HUDEP-2 (cell line): ENCODE measurements around the gene CXCL14.

ENCODE experiments used
- DNase-seq, 76 experiments: peaks; one replicate each; lab custom pipeline; 2025; ENCODE audit not compliant: unreplicated experiment in 76 of 76; lab: John Stamatoyannopoulos, UW

The CXCL14 gene

DNA sequence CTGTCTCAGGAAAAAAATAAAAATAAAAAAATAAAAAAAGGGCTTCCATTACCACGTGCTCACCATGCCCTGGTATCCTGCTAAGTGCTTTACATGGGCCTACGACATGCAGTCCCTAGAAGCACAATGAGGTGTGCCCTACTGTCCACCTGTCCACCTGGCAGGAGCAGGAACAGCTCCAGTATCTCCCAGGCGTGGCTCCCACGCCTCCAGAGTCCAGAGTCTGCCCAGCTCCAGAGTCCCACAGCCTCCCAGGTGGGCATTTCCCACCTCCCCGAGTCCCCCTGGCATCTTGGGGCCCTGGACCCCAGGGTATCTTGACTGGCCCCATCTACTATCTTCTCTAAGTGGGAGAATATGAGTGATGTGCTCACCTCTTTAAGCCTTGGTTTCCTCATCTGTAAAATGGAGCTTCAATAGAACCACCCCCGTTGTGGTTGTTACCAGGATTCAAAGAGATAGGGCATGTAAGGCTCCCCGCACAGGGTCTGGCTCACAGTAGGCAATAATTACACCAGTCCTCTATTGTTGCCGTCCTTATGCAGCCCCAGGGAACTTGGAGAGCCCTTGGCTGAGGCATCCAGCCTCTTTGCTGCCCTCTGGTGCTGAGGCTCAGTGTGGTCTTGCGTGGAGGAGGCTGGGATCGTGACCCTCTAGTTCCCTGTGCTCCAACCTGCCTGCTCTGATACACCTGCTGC lies 8.9 kb downstream of the CXCL14 start:
- peak in 30 of 76 experiments; percentile 2 to 49 (median 24) for DNase-seq

- peak in 1 of 76 experiments; percentile 19 for DNase-seq
Observed at GRCh38 chr5:135568923-135569360, 9.8 kb downstream of the CXCL14 start.

DNA sequence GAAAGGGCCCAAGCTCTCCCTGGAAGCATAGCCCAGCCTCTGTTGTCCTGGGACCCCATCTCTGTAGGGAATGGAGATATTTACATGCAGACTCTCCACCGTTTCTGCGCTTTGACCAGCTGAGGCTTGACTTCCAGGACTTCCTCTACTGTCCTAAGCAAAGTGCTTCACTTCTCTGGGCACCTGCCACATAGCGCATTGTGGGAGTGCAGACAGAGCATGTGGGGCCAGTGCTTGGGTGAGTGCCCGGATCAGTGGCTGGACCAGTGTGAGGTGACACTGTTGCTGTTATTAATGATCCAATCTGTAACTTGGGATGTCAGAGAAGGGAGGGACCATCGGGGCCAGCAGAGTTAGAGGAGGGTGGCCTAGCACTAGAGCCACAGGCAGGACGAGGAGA lies 10.5 kb downstream of the CXCL14 start:
- DNase-seq, result peak in 10 of 76 experiments; percentile 10 to 64 (median 53)

DNA sequence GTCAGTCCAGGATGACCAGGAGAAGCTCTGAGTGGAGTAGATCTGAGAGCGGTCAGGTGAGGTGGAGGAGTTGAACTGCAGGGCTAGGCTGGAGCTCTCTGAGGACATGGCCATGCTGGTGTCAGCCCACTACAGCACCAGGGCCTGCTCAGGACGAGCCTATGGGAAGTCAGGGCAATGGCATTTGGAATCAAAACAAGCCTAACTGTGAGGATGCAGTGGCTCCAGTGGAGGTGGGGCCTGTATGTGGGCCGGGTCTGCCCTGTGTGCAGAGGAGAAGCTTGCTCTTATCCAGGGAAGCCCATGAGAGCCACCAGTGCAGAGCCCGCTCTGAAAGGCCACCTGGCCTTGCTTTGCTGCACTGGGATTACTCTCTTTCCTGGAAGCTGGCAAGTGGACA lies 11.1 kb downstream of the CXCL14 start:
- DNase-seq, result no peak

DNA sequence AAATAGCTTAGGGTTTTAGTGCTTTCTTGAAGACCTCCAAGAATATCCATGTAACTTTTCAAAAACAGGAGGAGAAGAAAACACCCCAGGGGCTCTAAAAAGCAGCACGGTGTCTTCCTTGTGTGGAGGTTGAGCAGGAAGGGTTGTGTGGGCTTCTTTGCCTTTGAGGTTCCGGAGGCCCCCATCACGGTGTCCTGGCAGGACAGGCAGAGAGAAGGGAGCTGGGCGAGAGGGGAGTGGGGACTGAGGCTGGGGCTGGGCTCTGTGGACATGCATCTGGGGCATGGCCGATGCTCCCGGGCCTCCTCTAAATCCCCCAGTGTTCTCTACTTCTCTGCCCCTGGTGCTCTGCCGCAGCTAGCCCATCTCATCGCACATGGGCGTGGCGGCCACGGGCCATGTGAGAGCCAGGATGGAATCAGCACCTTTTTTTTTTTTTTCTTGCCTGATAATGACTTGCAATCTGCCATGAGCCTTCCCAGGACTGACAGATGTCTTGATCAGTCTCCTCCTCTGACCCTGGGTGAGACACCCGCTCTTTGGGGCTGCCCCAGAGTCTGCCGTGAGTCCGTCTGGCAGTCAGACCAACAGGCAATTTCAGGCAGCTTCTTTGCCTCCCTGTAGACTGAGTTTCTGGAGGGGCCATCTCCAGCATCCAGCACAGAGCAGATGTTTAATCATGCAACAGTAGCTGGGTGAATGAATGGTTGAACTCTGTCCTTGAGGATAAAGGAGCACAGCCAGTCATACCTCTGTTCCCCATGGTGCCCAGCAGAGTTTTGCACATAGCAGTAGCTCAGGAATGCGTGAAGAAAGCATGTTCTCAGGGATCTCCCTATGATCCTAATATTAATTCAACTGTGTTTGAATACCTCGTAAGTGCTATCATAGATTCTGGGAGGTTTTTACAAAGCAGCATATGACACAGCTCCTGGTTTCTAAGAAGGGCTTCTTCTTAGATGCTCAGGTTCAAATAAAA lies 12.1 kb downstream of the CXCL14 start:
- DNase-seq, result peak in 15 of 76 experiments; percentile 9 to 38 (median 17)

DNA sequence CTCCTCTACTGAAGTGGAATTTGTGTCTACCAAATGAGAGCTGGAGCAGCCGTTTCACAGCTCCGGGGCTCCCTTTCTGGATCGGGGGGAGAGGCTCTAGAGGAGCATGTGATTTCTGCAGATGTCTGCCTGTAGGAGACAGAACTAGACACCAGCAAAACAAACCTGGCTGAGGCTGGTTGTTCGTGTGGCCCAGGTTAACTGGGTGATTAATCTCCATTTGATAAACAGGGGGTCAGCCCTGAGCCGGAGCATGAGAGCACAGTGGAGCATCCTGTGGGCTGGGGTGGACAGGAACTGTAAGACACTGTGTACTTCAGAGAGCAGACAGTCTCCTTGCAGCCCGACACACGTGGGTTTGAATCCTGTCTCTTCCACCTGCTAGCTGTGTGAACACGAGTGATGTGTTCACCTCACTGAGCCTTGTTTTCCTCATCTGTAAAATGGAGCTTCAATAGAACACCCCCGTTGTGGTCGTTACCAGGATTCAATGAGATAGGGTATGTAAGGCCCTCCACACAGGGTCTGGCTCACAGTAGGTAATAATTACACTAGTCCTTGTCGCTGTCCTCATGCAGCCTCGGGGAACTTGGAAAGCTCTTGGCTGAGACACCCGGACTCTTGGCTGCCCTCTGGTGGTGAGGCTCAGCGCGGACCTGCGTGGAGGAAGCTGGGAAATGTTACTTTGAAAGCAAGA lies 12.9 kb downstream of the CXCL14 start:
- peak in 67 of 76 experiments; percentile 5 to 82 (median 62) for DNase-seq

DNA sequence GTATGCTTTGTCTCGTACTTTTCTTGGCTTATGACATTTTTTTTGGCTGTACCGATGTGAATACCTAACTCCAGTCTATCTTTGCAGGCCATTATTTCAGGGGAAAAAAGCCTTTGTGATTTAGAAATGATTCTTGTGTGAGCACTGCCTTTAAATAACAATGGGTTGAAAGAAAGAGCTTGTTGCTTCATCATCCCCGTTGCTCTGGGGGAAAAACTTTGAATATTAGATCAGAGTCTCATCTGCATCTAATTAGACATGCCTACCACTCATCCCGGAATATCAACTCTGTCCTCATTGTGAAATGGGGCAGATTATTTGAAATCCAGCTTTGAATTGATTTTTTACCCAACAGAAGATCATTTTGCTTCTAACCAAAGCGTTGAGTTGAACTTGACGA lies 13.5 kb downstream of the CXCL14 start:
- DNase-seq, result no peak

DNA sequence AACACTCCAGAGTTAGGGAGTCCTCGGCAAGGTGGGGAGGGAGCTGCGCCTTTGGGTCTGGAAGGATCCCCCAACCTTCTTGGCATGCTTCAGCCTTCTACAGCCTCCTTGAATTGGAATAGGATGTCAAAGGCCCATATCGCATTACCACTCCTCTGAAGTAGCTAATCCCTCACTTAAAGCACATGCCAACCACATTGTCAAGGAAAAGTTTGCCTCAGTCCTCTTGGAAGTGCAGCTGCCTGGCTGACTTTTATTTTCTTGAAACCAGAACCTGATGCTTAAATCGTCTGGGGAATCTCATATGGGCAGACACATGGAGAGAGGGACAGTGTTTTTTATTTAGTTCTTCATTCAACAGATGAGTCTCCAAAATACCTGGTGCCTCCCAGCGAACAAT lies 14.5 kb downstream of the CXCL14 start:
- no peak for DNase-seq

DNA sequence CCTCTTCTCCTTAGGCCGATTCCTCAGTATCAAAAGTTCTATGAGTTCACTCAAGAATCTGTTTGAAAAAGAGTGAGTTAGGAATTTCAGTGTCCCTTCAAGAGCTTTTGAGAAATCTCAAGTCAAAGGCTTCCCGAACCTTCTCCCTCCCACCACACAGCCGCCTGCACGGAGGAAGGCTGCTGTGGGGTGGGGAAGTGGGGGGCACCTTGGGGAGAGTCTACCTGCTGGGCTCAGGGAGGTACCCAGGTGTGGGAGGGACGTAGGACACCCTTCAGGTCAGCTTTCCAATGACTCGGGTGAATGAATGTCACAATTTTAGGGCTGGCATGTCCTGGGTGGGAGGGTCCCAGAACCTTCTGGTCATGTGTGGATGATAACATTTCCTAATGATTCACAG lies 17.5 kb downstream of the CXCL14 start:
- DNase-seq, result no peak

DNA sequence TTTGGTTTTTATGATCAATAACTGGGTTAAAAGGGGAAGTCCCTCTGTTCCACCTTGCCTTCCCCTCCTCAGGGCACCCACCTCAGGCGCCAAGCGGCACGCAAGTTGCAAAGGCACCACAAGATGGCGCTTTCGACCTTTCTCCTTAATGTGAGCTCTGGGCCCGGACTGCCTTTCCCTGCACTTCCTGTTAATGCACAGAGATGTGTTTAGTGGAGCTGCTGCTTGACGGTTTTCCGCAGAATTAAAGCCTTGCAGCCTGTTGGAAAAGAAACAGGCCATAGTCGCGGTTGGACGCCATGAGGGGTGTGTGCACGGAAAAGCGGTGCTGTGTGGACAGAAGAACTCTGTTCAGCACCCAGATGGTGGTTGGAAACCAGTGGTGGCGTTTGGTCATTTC lies 17.9 kb downstream of the CXCL14 start:
- DNase-seq, result peak in 68 of 76 experiments; percentile 11 to 84 (median 56)

DNA sequence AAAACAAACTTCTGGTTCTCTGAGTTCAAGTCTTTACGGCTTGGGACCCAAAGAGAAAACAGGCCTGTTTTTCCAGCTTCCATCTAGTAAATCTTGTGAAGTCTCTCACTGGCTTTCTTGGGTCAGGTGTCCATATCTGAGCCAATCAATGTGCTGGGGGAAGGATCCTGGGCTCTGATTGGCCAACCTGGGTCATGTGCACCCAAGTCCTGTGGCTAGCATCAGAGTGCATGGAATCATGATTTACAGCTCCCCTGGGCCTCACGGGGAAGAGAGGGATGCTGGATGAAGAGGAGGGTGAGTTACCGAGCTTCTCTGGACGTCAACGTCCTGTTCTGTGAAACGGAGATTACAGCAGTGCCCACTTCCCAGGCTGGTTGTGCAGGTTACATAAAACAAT lies 19.4 kb downstream of the CXCL14 start:
- DNase-seq, result peak in 1 of 76 experiments; percentile 3

DNA sequence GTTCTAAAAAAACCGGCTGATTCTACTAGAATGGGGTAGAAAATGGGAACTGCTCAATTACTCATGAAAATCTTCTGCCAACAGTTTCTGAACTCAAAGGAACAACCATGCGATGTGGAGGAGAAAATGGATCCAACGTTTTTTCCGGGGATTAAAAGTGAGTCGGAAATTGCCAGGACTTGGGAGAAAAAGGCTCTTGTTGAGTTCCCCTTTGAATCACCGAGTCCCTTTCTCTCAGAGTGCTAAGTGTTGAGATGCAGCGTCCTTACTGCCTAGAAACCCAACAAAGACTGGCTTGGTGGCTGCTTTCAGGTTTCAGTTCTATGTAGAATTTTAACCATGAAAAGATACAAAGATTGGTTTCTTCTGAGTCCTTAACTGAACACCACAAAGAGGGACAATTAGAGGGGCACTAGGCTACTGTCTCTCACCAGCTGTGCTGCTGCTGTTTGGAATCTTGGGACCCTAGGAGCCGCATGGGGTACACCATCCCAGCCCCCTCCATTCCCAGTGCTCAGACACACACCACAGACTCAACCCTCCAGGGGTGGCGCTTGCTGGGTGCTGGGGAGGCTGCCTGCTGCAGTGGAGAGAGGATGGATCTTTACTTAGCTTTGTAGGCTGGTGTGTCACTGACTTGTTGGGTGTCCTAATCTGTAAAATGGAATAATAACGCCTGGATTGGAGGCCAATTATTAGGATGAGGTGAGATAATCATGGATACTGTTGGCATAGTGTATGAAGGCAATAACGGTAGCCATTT lies 21.5 kb downstream of the CXCL14 start:
- DNase-seq, result no peak

DNA sequence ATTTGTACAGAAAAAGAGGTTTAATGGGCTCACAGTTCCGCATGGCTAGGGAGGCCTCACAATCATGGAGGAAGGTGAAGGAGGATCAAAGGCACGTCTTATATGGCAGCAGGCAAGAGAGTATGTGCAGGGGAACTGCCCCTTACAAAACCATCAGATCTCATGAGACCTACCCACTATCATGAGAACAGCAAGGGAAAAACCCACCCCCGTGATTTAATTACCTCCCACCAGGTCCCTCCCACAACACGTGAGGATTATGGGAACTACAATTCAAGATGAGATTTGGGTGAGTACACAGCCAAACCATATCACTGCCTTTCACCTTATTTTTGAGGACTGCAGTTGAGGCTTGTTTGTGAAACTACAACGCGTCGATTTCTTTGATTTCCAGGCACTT lies 22.2 kb downstream of the CXCL14 start:
- DNase-seq, result no peak

- no peak for DNase-seq
Observed at GRCh38 chr5:135555530-135555929, 23.3 kb downstream of the CXCL14 start.

GRCh38 chr5:135553688-135554462 lies 24.9 kb downstream of the CXCL14 start:
- no peak for DNase-seq

DNA sequence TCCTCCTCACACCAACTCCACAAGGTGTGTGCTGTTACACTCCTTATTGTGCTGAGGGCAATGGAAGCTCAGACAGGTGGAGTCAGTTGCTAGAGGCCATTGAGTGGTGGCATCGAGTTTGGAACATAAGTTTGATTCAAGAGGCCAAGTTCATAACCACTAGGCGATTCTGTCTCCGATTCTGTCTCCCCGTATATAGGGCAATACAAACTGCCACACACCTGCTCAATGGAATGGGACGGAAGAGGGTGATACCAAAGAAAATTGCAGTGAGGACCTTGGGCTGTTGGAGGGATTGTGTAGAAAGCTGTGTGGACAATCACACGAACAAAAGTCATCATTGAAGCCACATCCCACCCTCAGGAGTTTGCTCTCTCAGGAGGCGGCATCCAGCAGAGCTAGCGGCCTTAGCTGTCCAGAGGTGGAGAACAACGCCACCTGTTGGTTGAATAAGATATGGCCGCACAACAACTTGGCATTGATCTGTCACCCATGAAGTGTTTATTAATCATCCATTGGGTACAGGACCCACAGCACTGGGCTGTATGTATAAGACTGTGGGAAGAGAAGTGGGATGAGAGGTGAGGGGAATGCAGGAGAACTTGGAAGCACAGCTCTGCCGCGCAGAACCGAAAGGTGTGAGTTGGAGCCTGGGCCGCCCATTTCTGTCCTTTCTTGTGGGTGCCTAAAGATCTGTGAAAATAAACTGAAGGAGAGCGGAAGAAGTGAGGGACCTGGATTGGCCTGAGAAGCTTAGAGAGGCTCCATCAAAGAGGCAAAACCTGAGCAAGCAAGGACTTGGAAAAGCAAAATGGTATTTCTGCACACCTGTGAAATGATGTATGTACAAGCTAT lies 27.0 kb downstream of the CXCL14 start:
- peak in 60 of 76 experiments; percentile 5 to 80 (median 50) for DNase-seq

DNA sequence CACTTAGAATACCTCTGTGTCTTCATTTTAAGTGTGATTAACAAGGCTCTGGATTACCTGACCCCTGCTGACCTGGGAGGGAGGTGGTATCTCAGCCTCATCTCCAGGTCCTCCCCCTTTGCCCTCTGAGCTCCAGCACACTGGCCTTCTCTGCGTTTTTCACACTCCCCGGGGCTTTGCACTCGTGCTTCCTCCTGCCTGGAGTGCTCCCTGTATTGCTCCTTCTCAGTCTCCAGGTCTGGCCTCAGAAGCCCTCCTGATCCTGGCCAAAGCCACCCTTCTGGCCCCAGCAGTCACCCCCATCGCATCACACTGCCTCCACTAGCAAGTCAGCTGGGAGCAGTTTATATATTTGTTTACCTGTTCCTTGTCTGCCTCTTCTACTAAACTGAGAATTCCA lies 29.4 kb downstream of the CXCL14 start:
- DNase-seq, result no peak

DNA sequence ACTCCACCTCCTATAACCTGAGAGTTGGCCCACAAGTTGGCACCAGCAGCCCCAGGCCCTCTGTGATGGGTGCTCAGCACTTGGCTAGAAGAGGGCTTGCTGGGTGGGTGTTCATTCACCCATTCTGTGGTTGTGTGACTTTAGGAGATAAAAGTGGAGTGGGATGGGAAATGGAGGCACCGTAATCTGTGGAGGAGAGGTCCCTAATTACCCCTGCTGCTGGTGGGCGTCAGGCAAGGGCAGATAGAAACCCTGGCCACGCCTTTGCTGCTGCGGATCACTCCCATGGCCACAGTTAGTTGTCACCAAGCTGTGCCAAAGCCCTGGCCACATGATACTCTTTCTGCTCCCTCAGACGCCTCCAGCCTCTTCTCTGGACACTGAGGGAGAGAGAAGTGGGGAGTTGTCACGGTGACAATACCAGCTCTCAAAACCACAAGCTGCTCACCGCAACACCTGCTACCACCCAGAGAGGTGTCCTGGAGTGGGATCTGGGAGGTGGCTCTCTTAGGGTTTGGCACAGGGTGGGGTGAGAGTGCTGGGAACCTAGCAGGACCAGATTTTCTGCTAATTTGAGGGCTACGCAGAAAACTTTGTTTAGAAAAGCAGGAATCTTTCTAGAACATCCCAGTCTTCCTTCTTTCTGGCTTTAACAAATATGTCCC lies 31.1 kb downstream of the CXCL14 start:
- DNase-seq, result peak in 5 of 76 experiments; percentile 7 to 15 (median 13)
